Measurements from ENCODE around the gene ATP6V0A1.

DNA sequence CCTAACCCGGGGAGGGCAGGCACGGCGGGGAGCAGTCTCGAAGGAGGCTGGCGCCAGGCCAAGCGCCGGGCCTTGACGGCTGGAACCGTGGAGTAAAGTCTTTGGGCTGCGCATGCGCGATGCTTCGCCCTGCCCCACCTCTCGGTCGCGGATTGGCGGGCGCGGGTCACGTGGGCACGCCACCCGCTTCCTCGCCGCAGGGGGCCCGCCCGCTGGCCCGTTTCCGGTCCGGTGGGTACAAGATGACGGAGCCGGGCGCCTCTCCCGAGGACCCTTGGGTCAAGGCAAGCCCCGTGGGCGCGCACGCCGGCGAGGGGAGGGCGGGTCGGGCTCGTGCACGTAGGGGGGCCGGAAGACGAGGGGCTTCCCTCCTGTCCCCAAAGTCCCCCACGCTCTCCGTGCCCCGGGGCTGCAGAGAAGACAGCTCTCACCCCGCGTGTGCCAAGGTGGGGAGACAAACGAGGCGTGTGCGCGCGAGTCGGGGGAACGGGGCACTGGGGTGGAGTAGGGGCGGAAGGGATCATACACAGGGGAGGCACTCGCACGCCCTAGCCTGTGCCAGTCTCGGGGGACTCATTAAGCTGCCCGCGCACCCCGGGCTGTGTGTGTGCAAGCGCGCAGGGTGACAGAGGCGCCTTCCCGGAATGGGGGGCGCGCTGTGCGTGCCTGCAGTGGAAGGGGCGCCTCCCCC lies 108.3 kb downstream of the ATP6V0A1 start, which contains the start of gene MLX:
- TF ChIP-seq, protein P1, sequence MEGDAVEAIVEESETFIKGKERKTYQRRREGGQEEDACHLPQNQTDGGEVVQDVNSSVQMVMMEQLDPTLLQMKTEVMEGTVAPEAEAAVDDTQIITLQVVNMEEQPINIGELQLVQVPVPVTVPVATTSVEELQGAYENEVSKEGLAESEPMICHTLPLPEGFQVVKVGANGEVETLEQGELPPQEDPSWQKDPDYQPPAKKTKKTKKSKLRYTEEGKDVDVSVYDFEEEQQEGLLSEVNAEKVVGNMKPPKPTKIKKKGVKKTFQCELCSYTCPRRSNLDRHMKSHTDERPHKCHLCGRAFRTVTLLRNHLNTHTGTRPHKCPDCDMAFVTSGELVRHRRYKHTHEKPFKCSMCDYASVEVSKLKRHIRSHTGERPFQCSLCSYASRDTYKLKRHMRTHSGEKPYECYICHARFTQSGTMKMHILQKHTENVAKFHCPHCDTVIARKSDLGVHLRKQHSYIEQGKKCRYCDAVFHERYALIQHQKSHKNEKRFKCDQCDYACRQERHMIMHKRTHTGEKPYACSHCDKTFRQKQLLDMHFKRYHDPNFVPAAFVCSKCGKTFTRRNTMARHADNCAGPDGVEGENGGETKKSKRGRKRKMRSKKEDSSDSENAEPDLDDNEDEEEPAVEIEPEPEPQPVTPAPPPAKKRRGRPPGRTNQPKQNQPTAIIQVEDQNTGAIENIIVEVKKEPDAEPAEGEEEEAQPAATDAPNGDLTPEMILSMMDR (conservative IDR thresholded peaks at IDR 0.05; ENCODE audit: low read depth, low read length): no peak
- TF ChIP-seq EZH2 (IDR thresholded peaks at IDR 0.05; ENCODE audit: borderline replicate concordance, low read depth, low read length, poor library complexity, severe bottlenecking): no peak
